ENCODE measurements around the gene KCNMB4.

The KCNMB4 gene, protein sequence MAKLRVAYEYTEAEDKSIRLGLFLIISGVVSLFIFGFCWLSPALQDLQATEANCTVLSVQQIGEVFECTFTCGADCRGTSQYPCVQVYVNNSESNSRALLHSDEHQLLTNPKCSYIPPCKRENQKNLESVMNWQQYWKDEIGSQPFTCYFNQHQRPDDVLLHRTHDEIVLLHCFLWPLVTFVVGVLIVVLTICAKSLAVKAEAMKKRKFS

DNA sequence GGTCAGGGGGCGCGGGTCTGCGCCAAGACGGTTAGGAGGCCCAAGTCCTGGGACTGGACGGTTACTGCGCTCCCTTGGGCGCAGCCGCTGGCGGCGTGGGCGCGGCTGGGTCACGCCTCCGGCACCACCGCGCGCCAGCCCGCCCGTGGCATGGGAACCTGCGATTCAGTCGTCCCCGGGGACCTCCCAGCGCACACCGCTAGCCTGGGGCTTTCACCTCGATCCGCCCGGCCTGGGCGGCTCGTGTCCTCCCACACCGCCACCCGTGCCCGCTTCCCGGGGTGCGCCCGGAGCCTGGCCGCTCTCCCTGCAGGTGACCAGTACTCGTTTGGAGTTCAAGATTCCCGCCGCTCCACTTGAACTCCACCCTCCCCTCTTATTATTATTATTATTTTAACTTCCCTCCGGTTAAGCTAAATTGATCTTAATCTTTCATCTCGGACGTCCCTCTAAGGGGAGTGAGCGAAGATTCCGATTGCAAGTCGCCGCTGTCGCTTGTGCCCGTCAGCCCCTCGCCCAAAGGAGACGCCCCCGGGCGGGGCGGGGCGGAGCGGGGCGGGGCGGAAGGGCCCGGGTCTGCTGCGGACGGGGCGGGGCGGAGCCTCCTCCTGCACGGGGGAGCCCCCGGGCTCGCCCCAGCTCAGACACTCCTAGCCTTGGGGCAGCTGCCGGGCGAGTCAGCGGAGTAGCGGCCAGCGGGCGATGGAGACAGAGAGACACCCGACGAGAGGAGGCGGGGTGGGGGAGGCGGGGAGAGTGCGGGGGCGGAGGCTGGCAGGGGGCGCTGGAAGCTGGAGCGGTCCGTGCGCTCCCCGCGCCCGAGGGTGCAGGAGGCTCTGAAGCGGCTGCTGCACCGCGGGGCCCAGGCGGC lies at the start of gene KCNMB4:
KCNMB4 (plus strand) TSS at position 643 of the 871 bp plus-strand sequence. CDS start 445 bp downstream, outside the sequence.
- DNase-seq: peak; percentile 64 to 70

DNA sequence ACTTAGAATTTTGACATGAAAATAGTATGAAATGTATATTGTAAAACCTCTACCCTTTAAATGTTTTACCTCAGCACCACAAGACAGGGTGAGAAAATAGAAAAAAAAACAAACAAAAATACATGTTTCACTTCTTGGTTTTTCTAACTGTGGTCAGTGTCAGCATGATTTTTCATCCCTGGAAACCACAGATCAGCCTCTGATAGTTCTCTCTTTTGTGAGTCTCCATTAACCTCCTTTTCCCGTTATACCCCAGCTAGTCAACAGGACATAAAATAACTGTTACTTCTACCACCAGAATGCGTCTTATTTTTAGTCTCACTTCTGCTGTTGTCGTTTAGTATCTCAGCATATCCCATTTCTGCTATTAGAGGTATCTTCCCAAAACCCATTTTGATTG lies 48.3 kb upstream of the KCNMB4 start:
- peak in 1 of 2 donors; percentile 4 for DNase-seq

DNA sequence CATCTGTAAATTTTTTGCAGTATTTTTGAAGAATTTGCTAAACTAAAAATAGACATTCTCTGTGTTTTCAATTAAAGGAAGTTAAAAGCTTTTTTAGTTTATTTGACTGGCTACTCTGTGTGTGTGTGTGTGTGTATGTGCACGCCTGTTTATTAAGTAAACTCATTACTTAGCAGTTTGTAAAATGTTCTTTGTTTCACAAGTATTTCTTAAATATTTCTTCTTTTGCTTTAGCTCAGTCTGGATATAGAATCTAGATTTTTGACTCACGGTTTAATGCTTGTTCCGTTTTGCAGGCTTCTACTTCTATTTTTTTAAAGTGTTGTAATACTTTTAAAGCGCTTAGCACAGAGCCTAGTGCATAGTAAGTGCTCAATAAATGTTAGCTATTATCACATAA lies 46.5 kb upstream of the KCNMB4 start:
- no peak for DNase-seq

DNA sequence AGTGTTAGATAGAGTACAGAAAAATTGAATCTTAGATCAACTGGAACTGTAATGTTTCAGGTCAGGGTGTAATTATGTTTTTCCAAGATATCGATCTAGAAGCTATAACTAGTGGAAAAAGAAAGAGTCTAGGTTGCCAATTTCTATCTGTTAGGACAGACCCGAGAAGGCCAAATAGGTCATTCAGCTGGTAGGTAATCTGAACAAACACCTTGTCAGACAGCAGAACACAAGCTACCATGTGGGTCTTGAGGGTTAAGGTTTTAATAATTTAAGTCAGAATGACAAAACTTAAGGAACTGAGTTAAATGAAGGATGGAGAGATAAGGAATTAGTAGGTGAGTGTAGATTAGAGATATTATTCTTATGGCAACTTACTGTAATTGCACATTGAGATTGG lies 44.9 kb upstream of the KCNMB4 start:
- DNase-seq: no peak

DNA sequence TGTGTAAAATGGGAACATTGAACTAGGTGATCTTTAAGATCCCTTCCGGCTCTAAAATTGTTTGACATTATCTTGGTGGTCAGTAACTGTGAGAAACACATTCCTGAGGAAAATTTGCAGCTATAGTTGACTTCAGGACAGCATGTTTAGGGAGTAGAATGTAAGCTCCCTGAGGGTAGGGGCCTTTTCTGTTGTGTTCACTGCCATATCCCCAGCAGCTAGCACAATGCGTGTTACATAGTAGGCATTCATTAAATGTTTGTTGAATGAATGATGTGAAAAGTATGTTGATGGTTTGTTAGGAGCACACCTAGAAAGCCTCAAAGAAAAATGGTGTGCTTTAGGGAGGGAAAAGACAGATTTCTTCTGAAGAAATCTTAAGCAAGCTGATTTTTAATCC lies 38.5 kb upstream of the KCNMB4 start:
- no peak for DNase-seq

DNA sequence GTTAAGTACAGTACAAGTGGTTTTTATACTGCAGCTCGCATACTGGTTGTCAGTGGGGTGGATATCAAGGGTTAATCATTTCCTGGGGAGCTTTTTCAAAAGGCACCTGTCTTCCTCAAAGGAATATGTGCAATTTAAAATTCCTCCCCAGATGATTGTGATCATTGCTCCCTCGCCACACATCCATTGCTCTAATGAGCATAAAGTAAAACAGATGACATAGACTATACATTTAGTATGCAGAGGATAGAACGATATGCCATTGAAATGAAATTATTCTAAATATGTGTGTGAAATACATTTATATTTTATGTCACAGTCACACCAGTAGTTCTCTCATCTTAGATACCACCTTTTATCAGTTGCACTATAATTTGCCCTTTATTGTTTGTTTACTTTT lies 36.4 kb upstream of the KCNMB4 start:
- no peak for DNase-seq

DNA sequence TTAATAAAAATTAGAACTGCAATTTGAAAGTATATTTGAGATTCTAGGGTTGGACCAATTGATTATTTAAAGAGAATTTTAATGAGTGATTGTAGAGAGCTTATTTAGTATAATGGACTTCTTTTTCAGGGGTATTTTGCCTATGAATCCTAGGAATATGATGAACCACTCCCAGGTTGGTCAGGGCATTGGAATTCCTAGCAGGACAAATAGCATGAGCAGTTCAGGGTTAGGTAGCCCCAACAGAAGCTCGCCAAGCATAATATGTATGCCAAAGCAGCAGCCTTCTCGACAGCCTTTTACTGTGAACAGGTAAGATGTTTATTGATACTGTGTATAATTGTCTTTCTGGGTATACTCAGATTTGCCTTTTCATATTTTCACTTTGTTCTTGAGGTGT lies 35.9 kb upstream of the KCNMB4 start:
- no peak for DNase-seq

DNA sequence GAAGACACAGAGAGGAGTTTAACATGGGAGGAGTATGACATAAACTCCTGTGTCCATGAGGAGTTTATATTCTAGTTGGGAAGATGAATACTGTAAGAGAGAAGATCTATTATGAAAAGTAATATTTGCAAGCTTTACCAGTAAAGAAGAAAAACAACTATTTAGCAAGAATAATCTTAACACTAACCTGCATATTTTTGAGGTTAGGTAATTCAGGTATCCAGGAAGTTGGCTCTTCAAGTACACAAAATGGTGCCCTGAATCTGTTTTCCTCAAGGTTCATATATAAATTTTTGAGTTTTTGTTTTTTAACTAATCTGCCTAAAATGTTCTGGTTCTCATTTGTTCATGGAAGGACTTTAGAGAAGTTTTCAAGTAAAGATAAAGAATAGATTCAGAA lies 33.9 kb upstream of the KCNMB4 start:
- DNase-seq: no peak

DNA sequence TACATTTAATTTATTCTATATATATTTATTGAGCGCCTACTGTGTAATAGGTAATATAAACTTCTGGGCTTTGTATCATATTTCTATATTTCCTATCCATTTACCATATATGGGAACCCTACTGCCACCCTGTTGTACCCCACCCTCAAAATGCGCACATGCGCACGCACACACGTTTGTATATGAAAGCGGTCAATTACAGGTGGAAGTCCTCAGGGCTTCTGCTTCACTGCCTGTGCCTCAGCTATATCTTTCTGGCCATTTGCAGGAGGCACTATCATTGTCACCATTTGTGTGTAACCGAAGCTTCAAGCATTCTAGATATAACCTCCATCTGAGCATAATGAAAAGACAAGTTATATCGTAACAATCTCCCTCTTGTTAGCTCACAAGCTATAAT lies 31.3 kb upstream of the KCNMB4 start:
- DNase-seq: no peak

DNA sequence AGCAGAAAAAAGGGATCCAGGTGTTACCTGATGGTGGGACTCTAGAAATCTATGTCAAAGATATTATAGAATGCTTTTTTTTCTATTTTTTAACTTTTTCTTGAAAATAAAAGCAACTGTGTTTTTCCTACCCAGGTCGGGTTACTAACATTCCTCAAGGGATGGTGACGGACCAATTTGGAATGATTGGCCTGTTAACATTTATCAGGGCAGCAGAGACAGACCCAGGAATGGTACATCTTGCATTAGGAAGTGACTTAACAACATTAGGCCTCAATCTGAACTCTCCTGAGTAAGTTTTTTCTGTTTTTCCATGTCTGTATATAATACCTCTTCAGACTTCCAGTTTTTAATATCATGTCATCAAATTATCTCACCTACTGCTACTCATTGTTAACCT lies 27.6 kb upstream of the KCNMB4 start:
- no peak for DNase-seq

DNA sequence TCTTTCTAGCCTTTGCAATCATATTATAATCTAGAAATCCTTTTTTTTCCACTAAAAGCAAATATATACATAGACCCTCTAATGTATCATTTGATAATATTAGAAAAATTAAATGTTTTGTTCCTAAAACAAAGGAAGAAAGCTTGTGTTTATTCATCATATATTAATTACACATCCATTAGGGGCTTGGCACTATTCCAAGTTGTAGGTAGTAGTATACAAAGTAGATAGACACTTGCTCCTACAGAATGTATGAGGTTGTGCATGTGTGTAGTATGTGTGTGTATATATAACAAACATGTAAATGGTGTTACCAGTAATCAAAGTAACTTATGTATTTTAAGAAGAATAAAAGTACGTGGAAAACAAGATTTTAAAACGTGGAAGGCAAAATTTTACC lies 15.0 kb upstream of the KCNMB4 start:
- DNase-seq: no peak

DNA sequence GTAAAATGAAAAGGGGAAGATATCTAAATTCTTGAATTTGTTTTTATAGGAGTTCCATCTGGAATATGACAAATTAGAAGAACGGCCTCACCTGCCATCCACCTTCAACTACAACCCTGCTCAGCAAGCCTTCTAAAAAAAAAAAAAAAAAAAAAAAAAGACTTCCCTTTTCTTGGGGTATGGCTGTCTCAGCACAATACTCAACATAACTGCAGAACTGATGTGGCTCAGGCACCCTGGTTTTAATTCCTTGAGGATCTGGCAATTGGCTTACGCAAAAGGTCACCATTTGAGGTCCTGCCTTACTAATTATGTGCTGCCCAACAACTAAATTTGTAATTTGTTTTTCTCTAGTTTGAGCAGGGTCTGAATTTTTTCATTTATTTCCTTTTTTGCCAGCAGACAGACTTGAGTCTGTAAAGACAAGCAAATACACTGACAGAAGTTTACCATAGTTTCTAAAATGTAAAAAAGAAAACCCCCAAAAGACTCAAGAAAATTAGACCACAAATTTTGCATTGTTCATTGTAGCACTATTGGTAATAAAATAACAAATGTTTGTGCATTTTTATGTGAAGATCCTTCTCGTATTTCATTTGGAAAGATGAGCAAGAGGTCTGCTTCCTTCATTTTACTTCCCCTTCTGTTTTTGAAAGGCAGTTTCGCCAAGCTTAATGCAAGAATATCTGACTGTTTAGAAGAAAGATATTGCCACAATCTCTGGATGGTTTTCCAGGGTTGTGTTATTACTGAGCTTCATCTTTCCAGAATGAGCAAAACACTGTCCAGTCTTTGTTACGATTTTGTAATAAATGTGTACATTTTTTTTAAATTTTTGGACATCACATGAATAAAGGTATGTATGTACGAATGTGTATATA lies 12.1 kb upstream of the KCNMB4 start:
- DNase-seq: no peak

DNA sequence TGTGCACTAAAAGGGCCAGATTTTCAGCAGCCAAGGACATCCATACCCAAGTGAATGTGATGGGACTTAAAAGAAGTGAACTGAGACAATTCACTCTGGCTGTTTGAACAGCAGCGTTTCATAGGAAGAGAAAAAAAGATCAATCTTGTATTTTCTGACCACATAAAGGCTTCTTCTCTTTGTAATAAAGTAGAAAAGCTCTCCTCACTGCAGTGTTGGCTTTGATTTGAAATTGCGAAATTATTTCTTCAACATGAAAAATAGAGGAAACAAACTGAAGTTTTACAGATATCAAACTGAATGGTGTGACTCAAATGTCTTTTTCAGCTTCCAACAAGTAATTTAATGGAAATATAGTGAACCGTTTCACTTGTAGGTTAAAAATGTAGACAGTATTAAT lies 11.3 kb upstream of the KCNMB4 start:
- no peak for DNase-seq

DNA sequence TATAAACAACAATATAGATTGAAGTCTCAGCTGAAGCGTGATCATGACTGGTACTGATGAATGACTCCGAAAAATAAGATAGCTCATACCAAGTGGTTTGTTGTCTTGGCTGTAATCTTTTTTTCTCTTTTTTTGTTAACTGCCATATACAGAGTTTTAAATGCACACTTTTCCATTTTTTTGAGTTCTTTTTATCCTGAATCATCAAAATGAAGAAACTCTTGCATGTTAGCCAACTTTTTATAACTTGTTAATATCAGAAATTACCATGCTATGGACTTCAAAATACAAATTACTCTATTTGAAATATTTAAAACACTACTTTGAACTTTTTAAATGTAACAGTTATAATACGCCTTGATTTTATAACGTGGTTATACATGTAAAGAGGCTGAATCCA lies 10.1 kb upstream of the KCNMB4 start:
- DNase-seq: no peak

DNA sequence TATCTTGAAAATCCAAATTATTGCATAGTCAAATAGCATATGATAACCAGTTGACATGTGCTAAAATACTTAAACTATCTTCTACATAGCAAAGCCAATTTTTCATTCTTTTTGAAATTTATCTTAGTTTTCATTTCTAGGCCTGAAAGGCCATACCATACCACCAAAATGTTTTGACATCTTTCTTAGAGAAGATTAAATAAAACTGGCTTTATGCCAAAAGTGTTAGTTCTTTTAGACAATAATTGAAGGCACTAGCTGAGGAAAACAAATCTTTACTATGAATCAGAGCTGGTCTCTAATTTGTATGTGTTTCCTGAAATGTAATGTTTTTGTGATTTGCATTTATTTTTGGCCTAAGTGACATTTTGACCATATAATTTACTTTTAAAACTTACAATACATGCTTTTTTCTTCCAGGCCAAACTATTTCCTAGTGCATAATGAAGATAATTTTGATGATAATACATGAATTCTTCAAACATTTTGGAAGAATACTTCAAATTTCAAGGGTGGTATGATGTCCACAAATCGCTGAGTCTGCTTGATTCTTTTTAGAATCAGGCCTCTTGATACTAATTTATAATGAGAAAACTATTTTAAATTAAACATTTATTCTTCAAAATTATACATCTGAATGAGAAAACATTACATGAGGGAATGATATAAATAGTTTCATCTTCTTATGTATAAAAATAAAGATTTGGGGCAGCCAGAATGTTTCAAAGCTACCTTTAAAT lies 6.5 kb upstream of the KCNMB4 start:
- no peak for DNase-seq

DNA sequence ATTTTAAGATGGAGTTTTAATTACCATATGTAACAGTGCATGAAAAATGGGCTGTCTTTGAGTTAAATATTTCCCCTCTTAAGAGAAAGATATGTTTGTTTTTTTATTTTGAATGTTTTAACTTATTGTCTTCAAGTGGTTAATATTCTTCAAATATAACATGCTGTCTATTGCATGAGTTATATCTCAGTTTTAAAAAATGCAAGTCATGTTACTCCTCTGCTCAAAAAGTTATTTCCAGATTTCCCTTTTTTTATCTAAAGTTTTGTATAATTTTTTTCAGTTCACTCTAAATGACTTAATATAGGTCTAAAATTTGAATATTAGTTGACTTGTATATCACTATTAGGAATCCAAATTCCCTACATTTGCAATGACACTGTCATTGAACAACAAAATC lies 5.9 kb upstream of the KCNMB4 start:
- no peak for DNase-seq

DNA sequence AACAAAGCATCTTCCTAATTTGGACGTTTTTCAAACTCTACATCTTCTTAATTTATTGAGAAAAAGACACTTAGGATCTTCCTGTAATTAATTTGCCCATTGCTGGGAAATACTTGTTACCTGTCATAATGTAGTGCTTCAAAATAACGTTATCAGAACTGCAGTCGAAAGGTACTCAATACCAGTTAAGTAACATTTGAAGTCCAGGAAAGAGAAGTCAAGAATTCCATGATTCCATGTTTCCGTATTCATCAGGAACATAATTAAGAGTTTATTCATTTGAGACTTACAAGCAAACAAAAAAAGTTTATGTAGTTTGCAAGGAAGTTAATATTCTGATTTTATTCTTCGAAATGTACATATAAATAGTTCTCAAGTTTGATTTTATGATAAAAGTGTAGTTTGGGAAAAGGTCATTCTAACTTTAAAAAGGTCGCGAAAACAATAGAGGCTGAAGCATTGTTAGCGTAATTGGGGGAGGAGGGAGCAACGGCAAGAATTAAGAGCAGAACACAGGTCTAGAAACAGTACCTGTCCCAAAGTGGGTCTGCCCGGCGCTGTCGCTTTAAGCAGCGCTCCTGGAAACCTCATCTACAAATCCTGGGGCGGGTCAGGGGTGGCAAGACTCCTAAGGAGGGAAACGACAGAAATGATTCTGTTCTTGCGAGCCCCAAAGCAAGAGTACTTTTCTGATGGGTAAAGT lies 1.2 kb upstream of the KCNMB4 start:
- no peak for DNase-seq

DNA sequence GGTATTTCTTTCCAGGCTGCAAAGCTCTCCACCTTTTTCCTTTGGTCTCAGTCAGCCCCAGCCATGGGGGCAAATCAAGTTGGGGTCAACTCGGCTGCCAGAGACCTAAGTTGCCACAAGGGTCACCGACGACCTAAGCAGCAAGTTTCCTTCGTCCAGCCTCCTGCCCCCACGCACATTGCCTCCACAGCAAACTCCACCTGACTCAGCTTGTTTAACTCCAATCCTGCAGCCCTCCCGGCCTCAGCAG lies 767 bp upstream of the KCNMB4 start:
- no peak for DNase-seq

DNA sequence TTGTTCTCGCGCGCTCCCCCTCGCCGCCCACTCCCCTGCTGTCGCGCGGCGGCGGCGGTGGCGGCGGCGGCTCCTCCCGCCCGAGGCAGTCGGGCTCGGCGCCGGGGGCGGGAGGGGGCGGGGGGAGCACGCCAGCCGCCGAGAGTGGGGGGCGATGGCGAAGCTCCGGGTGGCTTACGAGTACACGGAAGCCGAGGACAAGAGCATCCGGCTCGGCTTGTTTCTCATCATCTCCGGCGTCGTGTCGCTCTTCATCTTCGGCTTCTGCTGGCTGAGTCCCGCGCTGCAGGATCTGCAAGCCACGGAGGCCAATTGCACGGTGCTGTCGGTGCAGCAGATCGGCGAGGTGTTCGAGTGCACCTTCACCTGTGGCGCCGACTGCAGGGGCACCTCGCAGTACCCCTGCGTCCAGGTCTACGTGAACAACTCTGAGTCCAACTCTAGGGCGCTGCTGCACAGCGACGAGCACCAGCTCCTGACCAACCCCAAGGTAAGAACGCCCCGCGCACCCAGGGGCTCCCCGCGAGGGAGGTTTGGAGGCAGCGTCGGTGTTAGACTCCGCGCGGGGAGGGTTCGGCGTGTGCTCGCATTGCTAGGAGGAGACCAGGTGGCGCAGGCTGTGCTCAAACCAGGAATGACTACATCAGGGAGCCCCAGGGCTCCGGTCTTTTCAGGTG lies 629 bp downstream of the KCNMB4 start:
- DNase-seq: peak; percentile 55 to 59

DNA sequence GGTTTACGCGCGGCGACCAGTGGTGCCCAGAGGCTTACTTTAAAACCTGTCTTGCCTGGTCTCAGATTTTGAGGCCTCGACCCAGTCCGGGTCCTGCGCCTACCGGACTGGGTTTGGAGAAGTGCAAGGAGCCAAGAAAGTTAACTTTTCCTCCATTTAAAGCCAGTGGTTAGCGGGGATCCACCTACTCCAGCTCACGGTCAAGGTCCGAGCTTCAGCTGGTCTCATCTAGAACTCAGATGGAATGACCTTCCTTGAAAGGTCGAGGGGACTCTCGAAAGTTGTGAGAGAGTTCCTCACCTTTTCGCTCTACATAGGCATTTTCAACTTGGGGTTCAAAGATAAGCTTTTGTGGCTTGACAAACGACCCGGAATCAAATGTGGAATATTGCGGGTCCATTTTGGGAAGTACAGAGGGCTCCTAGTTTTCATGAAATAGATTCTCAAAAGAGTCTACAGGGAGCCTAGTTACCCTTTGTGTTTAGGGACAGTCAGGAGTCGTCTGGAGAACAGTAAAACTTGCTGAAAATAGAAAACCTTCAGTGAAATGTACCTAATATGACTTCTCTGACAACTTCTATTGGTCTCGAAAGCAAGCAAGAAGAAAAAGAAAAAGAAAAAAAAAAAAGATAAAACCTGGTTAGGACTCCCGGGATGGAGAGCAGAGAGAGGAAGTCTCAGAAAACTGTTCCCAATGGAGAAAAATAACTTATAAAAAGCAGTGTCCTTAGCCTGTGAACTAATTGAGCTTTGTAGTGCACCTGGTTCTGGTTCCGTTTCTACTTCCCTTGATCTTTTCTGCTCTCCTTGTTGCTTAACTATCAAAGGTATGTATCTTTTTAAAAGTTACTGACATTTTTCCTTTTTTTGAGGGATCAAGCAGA lies 1.4 kb downstream of the KCNMB4 start:
- no peak for DNase-seq

DNA sequence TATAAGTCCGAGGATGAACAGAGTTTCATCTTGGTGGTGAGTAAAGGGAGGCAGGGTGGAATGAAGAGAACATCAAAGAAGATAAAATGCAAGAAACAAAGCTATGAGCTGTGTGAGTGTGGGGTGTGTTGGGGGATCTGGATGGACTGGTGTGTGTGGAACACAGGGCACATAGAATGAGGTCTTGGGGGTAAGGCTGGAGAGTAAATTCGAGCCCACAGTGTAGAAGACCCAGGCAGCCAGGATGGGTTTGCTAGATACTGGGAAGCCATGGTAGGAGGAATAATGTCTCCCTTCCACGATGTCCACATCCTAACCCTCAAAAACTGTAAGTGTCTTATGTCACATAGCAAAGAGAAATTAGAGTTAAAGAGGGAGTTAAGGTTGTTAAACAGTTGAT lies 6.8 kb downstream of the KCNMB4 start:
- no peak for DNase-seq

Measured in CD4-positive, alpha-beta T cell treated with Interleukin-1 beta for 1 hour (primary cell).